Activated naive CD4-positive, alpha-beta T cell treated with anti-CD3 and anti-CD28 coated beads, Interleukin-2, amount 50 U/mL, for 24 hours (primary cell): ENCODE measurements around the gene ZC3HAV1.
"Not testable (repeated sequence)": the region's sequence is repeated elsewhere in the genome, so short reads cannot be mapped to it uniquely, and the experiment has no call there.

Experiments
- H3K27ac Mint-ChIP-seq: one replicate; pipeline ENCODE4 v1.8.0; 2021; ENCODE audit warnings: mild to moderate bottlenecking, mixed read lengths
- H3K27me3 Mint-ChIP-seq: one replicate; pipeline ENCODE4 v1.8.0; 2021; ENCODE audit warnings: mixed read lengths
- H3K36me3 Mint-ChIP-seq: one replicate; pipeline ENCODE4 v1.8.0; 2021; ENCODE audit warnings: mixed read lengths
- H3K4me1 Mint-ChIP-seq: one replicate; pipeline ENCODE4 v1.8.0; 2021; ENCODE audit warnings: mixed read lengths
- H3K4me3 Mint-ChIP-seq: one replicate; pipeline ENCODE4 v1.8.0; 2021; ENCODE audit warnings: mild to moderate bottlenecking, mixed read lengths
- H3K9me3 Mint-ChIP-seq: one replicate; pipeline ENCODE4 v1.8.0; 2021; ENCODE audit warnings: mixed read lengths

Gene ZC3HAV1

GRCh38 chr7:139103057-139103815, 6.3 kb downstream of the ZC3HAV1 start:
- peak overlapping the region; percentile 91 for H3K4me3 Mint-ChIP-seq
- peak overlapping the region; percentile 91 for H3K27ac Mint-ChIP-seq
- no peaks in the 10 kb centered on the region for H3K9me3 Mint-ChIP-seq
- peaks cover 23% of the 10 kb centered on the region for H3K36me3 Mint-ChIP-seq
- no peaks in the 10 kb centered on the region for H3K27me3 Mint-ChIP-seq
- peaks cover 56% of the 10 kb centered on the region for H3K4me1 Mint-ChIP-seq

DNA sequence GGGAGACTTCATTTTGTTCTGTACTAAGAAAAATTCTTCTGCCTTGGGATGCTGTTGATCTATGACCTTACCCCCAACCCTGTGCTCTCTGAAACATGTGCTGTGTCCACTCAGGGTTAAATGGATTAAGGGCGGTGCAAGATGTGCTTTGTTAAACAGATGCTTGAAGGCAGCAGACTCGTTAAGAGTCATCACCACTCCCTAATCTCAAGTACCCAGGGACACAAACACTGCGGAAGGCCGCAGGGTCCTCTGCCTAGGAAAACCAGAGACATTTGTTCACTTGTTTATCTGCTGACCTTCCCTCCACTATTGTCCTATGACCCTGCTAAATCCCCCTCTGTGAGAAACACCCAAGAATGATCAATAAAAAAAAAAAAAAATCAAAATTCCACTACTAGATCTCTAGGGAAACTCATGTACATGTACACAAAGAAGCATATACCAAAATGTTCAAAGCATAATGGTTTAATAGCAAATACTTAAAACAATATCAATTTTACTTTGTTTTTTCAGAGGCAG, 7.8 kb downstream of the ZC3HAV1 start:
- H3K27ac Mint-ChIP-seq: peak overlapping the region; percentile 95
- peaks cover 17% of the 10 kb centered on the region for H3K36me3 Mint-ChIP-seq
- H3K27me3 Mint-ChIP-seq, H3K9me3 Mint-ChIP-seq: not testable (repeated sequence)
- peak overlapping the region; percentile 89 for H3K4me3 Mint-ChIP-seq
- H3K4me1 Mint-ChIP-seq: peaks cover 70% of the 10 kb centered on the region

DNA sequence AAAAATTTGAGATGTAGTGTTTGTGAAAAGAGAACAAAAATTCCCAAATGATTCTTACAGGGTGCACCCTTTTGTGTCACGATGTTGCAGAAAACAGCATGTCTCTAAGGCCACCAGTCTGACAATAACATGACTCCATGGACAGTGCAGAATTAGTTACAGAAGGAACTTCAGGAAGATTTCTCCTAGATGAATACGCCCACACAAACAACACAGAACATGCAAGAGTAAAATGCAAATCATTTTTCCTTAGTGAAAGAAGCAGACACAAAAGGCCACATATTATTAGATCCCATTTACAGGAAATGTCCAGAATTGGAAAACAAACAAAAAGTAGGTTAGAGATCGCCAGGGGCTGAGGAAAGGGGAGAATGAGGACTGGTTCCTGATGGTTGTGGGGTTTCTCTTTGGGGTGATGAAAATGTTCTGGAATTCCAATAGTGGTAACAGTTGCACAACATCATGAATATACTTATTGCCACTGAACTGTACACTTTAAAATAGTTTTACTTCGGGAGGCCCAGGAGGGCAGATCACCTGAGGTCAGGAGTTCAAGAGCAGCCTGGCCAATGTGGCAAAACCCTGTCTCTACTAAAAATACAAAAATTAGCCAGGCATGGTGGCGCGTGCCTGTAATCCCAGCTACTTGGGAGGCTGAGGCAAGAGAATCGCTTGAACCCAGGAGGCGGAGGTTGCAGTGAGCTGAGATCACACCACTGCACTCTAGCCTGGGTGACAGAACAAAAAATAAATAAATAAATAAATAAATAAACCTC, 10.2 kb downstream of the ZC3HAV1 start:
- no peaks in the 10 kb centered on the region for H3K9me3 Mint-ChIP-seq
- no peaks in the 10 kb centered on the region for H3K27me3 Mint-ChIP-seq
- H3K27ac Mint-ChIP-seq: peak overlapping the region; percentile 92
- H3K4me1 Mint-ChIP-seq: peaks cover 87% of the 10 kb centered on the region
- H3K4me3 Mint-ChIP-seq: peak overlapping the region; percentile 81
- H3K36me3 Mint-ChIP-seq: peaks cover 16% of the 10 kb centered on the region

GRCh38 chr7:139095194-139095659, 14.3 kb downstream of the ZC3HAV1 start:
- H3K4me1 Mint-ChIP-seq: peaks cover 96% of the 10 kb centered on the region
- peaks cover 17% of the 10 kb centered on the region for H3K36me3 Mint-ChIP-seq
- H3K27ac Mint-ChIP-seq: peak overlapping the region; percentile 87
- H3K4me3 Mint-ChIP-seq: peak overlapping the region; percentile 84
- H3K27me3 Mint-ChIP-seq: no peaks in the 10 kb centered on the region
- no peaks in the 10 kb centered on the region for H3K9me3 Mint-ChIP-seq

DNA sequence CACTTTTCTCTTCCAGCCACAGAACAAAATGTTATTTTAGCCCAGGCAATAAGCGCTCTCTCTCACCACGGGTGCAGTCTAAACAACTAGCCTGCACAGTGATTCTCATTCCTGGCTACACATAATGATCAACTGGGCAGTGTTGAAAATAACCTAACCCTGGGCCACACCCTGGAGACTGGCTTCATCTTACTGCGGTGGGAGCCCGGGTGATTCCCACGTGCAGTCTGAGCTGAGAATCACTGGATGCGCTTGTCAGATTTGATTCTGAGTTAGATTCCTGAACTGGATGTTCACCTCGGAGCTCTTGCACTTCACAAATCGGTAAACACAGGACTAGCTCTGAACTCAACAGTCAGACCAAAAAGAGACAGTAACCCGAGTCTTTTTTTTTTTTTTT, 14.9 kb downstream of the ZC3HAV1 start:
- H3K27ac Mint-ChIP-seq: peak overlapping the region; percentile 87
- peaks cover 93% of the 10 kb centered on the region for H3K4me1 Mint-ChIP-seq
- peaks cover 16% of the 10 kb centered on the region for H3K36me3 Mint-ChIP-seq
- H3K27me3 Mint-ChIP-seq: no peaks in the 10 kb centered on the region
- peak overlapping the region; percentile 84 for H3K4me3 Mint-ChIP-seq
- H3K9me3 Mint-ChIP-seq: no peaks in the 10 kb centered on the region

DNA sequence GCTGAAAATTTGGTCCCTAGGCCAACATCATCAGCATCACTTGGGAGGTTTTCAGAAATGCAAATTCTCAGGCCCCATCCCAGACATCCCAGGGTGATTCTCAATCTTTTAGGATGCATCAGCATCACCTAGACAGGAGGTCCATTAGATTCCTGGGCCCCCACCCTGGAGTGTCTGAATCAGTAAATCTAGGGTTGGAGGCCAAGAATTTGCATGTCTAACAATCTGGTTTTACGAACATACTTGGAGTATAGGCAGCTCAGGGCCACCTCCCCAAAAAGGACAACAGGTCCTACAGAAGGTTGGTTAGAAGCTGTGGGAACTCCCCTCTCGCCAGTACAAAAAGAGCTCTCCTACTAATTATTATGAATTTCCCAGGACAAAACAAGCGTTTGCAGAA, 15.5 kb downstream of the ZC3HAV1 start:
- Mint-ChIP-seq H3K4me1 (peaks cover 93% of the 10 kb centered on the region), H3K36me3 (peaks cover 17% of the 10 kb centered on the region), H3K27me3 (no peaks in the 10 kb centered on the region), H3K27ac (peak overlapping the region; percentile 87), H3K4me3 (peak overlapping the region; percentile 84), H3K9me3 (no peaks in the 10 kb centered on the region)

DNA sequence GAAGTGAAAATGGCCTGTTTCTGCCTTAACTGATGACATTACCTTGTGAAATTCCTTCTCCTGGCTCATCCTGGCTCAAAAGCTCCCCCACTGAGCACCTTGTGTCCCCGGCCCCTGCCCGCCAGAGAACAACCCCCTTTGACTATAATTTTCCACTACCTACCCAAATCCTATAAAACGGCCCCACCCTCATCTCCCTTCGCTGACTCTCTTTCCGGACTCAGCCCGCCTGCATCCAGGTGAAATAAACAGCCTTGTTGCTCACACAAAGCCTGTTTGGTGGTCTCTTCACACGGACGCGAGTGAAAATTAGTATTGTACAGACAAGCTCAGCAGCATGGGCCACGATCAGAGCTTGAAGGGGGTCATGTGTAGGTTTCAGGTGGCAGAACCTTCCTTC, 16.0 kb downstream of the ZC3HAV1 start:
- Mint-ChIP-seq H3K4me3 (peak overlapping the region; percentile 84), H3K36me3 (peaks cover 16% of the 10 kb centered on the region)

GRCh38 chr7:139092090-139092796, 17.3 kb downstream of the ZC3HAV1 start:
- H3K27me3 Mint-ChIP-seq: no peaks in the 10 kb centered on the region
- peak overlapping the region; percentile 84 for H3K4me3 Mint-ChIP-seq
- H3K36me3 Mint-ChIP-seq: peaks cover 23% of the 10 kb centered on the region
- H3K4me1 Mint-ChIP-seq: peaks cover 91% of the 10 kb centered on the region
- peaks cover 4% of the 10 kb centered on the region for H3K9me3 Mint-ChIP-seq
- peak overlapping the region; percentile 87 for H3K27ac Mint-ChIP-seq

More for the DNA sequence above, 16.0 kb downstream of the ZC3HAV1 start:
- not testable (repeated sequence) for H3K27me3 Mint-ChIP-seq, H3K9me3 Mint-ChIP-seq
- Mint-ChIP-seq H3K27ac (peak overlapping the region; percentile 87), H3K4me1 (peaks cover 91% of the 10 kb centered on the region)

GRCh38 chr7:139091677-139091996, 17.9 kb downstream of the ZC3HAV1 start:
- H3K9me3 Mint-ChIP-seq: peaks cover 10% of the 10 kb centered on the region
- H3K36me3 Mint-ChIP-seq: peaks cover 26% of the 10 kb centered on the region
- peaks cover 91% of the 10 kb centered on the region for H3K4me1 Mint-ChIP-seq
- H3K27me3 Mint-ChIP-seq: no peaks in the 10 kb centered on the region
- peak overlapping the region; percentile 84 for H3K4me3 Mint-ChIP-seq
- peak overlapping the region; percentile 87 for H3K27ac Mint-ChIP-seq

DNA sequence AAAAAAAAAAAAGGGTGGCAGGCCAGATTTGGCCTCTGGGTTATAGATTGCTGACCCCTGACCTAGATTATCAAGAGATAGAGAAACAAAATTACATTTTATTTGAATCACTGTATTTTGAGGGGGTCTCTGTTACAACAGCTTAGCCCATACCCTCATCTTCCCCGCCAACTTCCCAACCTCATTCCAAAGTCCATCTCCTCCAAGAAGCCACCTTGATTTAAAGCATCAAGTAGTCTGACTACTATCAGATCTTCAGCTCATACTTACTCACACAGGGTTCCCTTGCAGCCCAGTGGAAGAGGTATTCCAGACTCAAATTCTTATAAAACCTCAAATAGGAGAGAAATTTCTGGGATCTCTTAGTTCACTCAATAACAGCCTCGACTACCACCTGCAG, 20.4 kb downstream of the ZC3HAV1 start:
- peak overlapping the region; percentile 27 for H3K4me3 Mint-ChIP-seq
- peaks cover 91% of the 10 kb centered on the region for H3K4me1 Mint-ChIP-seq
- H3K9me3 Mint-ChIP-seq: peaks cover 10% of the 10 kb centered on the region
- peak overlapping the region; percentile 80 for H3K27ac Mint-ChIP-seq
- peaks cover 34% of the 10 kb centered on the region for H3K36me3 Mint-ChIP-seq
- no peaks in the 10 kb centered on the region for H3K27me3 Mint-ChIP-seq

DNA sequence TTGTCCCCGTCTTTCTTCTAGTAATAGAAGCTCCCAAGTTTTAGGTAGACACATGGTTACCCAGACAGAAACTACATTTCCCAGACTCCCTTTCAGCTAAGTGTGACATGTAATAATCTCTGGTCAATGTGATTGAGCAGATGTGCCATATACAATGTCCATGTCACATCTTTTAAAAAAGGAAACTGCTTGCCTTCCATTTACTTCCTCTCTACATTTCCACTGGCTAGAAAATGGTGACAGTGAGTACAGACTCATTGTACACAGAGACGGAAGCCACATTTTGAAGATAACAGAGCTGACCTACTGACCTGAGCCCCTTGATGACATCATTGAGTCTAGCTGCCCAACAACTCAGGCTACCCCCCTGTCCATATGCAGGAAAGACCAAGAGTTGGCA, 21.3 kb downstream of the ZC3HAV1 start:
- peak overlapping the region; percentile 66 for H3K4me3 Mint-ChIP-seq
- peak overlapping the region; percentile 91 for H3K27ac Mint-ChIP-seq
- peaks cover 10% of the 10 kb centered on the region for H3K9me3 Mint-ChIP-seq
- H3K36me3 Mint-ChIP-seq: peaks cover 39% of the 10 kb centered on the region
- H3K27me3 Mint-ChIP-seq: no peaks in the 10 kb centered on the region
- H3K4me1 Mint-ChIP-seq: peaks cover 90% of the 10 kb centered on the region

DNA sequence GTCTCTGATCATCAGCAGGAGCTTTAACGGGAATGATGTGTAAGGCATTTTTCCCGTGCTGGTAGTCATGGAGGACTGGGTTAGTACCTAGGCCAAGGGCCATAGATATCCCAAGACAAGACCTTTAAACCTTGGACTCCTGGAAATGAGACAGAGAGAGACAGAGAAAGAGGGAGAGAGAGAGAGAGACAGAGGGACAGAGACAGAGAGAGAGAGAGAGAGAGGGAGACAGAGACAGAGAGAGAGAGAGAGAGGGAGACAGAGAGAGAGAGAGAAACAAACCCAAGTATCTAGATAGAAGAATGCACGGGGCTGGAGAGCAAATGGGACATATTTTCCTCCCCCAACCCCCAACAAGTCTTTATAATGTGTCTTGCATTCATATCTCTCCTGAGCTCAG, 22.3 kb downstream of the ZC3HAV1 start:
- Mint-ChIP-seq H3K27ac (peak overlapping the region; percentile 94), H3K27me3 (no peaks in the 10 kb centered on the region), H3K4me1 (peaks cover 90% of the 10 kb centered on the region), H3K4me3 (peak overlapping the region; percentile 19), H3K9me3 (peaks cover 10% of the 10 kb centered on the region), H3K36me3 (peaks cover 46% of the 10 kb centered on the region)

GRCh38 chr7:139086454-139086853, 23.1 kb downstream of the ZC3HAV1 start:
- Mint-ChIP-seq H3K9me3 (peaks cover 10% of the 10 kb centered on the region), H3K4me1 (peaks cover 90% of the 10 kb centered on the region), H3K4me3 (peak overlapping the region; percentile 19), H3K27me3 (no peaks in the 10 kb centered on the region), H3K27ac (peak overlapping the region; percentile 94), H3K36me3 (peaks cover 41% of the 10 kb centered on the region)

DNA sequence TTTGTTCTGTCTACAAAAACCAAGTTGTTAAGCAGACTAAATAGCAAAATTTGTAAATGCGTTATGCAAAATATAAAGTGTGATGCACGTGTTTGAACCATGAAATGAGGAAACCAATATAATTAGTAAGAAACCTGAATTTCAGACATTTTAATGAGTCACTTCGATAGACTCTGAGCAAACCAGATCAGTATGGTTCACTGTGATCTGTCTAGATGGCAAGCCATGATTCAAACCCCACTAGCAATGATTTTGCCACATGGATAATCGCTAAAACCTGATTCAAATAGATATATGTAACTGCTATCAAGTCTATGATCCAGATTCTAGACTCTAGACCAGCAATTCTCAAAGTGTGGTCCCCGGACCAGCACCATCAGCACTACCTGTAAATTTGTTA, 24.8 kb downstream of the ZC3HAV1 start:
- H3K36me3 Mint-ChIP-seq: peaks cover 44% of the 10 kb centered on the region
- peak overlapping the region; percentile 97 for H3K27ac Mint-ChIP-seq
- H3K4me3 Mint-ChIP-seq: peak overlapping the region; percentile 75
- H3K27me3 Mint-ChIP-seq: no peaks in the 10 kb centered on the region
- H3K4me1 Mint-ChIP-seq: peaks cover 95% of the 10 kb centered on the region
- H3K9me3 Mint-ChIP-seq: peaks cover 10% of the 10 kb centered on the region

DNA sequence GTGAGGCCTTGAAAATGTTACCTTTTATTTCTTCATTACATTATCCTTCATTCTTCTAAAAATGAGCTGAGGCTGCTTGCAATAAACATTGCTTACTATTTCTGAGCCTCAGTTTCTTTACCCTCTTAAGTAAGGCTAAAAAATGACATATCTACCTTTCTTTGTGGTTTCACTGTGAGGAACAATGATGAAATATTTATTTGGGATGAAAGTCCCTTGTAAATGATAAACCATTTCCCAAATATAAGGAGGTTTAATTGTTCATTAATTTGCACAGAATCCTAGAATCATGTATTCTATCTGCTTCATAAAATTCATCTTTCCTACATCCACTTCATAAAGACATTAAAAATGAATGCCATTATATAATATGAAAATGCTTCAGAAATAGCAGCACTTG, 27.9 kb downstream of the ZC3HAV1 start:
- Mint-ChIP-seq H3K27ac (peak overlapping the region; percentile 51), H3K4me3 (peak overlapping the region; percentile 56), H3K36me3 (peaks cover 37% of the 10 kb centered on the region), H3K9me3 (no peaks in the 10 kb centered on the region), H3K27me3 (no peaks in the 10 kb centered on the region), H3K4me1 (peaks cover 93% of the 10 kb centered on the region)
